Neutrophil (primary cell): ENCODE results near the gene HLA-DOB.
"Not testable (repeated sequence)": the region's sequence is repeated elsewhere in the genome, so short reads cannot be mapped to it uniquely, and the experiment has no call there.

Source experiments
- H3K27ac ChIP-seq: fragments of 200-600 bp; sonication (generic); 2 replicates; pipeline ENCODE4 v1.5.1; 2016; ENCODE audit warnings: mild to moderate bottlenecking, moderate library complexity
- H3K27me3 ChIP-seq: fragments of 200-600 bp; sonication (generic); 2 replicates; pipeline ENCODE4 v1.6.0; 2016; ENCODE audit warnings: mild to moderate bottlenecking
- H3K36me3 ChIP-seq: fragments of 200-600 bp; sonication (generic); 2 replicates; pipeline ENCODE4 v1.5.1; 2017
- H3K4me1 ChIP-seq, 2 experiments: fragments of 200-600 bp in 1 of 2; sonication (generic) in 1 of 2; 1 replicate in 1 of 2; 2 replicates in 1 of 2; pipeline versions ENCODE4 v1.5.1 to v1.6.1; 2013 to 2016; ENCODE audit warnings: low read depth in 1 of 2, low read length in 1 of 2, mild to moderate bottlenecking in 1 of 2, moderate library complexity in 1 of 2; ENCODE audit not compliant: control insufficient read depth in 1 of 2, insufficient read depth in 1 of 2
- H3K4me3 ChIP-seq, 2 experiments: fragments of 200-600 bp in 1 of 2; sonication (generic) in 1 of 2; 1 replicate in 1 of 2; 2 replicates in 1 of 2; pipeline ENCODE4 v1.5.1; 2013 to 2016; ENCODE audit warnings: low read depth in 1 of 2, low read length in 1 of 2, mild to moderate bottlenecking in 1 of 2, moderate library complexity in 1 of 2
- H3K9me3 ChIP-seq: fragments of 200-600 bp; sonication (generic); 2 replicates; pipeline ENCODE4 v1.5.1; 2016
- CTCF ChIP-seq: fragments of 200-600 bp; sonication (generic); IDR thresholded peaks from 2 replicates; pipeline ENCODE4 v1.5.1; 2016; ENCODE audit warnings: antibody characterized with exemption

Gene HLA-DOB

DNA sequence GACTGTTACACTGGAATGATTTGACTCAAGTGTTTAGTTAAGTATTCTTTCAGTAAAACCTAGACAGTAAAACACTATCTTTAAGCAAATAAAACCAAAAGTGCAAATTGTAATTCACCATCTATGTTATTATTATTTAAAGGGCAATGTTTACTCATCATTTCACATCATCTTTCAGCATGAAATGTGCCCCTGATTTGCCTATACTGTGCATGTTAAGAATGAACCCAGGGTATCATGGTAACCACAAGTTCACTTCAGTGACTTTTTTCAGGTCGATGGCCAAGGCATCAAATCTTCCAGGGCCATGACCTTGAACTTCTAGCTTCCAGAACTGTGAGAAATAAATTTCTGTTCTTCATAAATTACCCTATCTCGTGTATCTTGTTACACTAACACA lies 2.1 kb upstream of the HLA-DOB start:
- no peaks in the 10 kb centered on the region for H3K36me3 ChIP-seq
- no peak overlapping the region for H3K27ac ChIP-seq
- H3K4me3 ChIP-seq = no peak overlapping the region
- TF ChIP-seq CTCF = no peak
- H3K4me1 ChIP-seq = peaks cover 0 to 5% of the 10 kb centered on the region in 2 experiments
- no peaks in the 10 kb centered on the region for H3K9me3 ChIP-seq
- H3K27me3 ChIP-seq = no peaks in the 10 kb centered on the region

GRCh38 chr6:32815996-32816395 lies 806 bp downstream of the HLA-DOB start:
- no peak for TF ChIP-seq CTCF
- H3K4me1 ChIP-seq = peaks cover 0 to 5% of the 10 kb centered on the region in 2 experiments
- H3K4me3 ChIP-seq = no peak overlapping the region
- no peaks in the 10 kb centered on the region for H3K36me3 ChIP-seq
- H3K9me3 ChIP-seq = no peaks in the 10 kb centered on the region
- peak overlapping the region; percentile 1 for H3K27ac ChIP-seq
- H3K27me3 ChIP-seq = no peaks in the 10 kb centered on the region

DNA sequence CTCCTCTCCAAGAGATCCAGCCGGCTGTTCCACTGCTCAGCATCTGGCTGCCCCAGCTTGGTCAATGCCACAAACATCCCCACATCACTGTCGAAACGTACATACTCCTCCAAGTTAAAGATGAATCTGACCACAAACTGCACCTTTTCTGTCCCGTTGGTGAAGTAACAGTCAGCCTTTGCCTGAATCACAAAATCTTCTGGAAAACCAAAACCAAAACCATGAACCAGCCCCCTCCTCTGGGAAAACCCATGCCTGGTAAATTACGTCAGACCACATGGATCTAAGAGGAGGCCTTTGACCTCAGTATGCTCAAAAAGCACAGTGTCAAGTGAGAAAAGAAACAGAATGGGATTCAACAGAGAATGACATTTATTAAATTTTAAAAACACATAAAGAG lies 1.7 kb downstream of the HLA-DOB start:
- no peak for TF ChIP-seq CTCF
- Histone ChIP-seq H3K27ac (no peak overlapping the region), H3K4me1 (peaks cover 0 to 5% of the 10 kb centered on the region in 2 experiments), H3K4me3 (no peak overlapping the region), H3K36me3 (no peaks in the 10 kb centered on the region), H3K9me3 (no peaks in the 10 kb centered on the region), H3K27me3 (no peaks in the 10 kb centered on the region)

DNA sequence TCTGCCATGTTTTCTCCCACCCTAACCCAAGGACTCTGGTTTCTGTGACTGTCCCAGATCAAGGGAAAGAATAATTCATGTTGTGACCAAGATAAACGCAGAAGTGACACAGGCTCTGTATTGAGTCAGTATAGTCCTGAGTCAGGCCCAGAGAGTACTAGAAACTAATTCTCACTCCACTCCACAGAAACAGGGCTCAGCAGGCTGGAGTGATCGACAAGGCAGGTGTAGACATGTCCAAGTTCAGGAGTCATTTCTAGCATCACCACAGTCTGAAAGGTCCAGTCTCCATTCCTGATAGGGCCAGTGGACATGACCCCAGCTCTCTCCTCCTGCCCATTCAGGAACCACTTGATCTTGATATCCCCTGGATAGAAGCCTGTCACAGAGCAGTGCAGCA lies 2.7 kb downstream of the HLA-DOB start:
- Histone ChIP-seq H3K27me3 (no peaks in the 10 kb centered on the region), H3K9me3 (no peaks in the 10 kb centered on the region), H3K27ac (no peak overlapping the region), H3K36me3 (no peaks in the 10 kb centered on the region), H3K4me3 (no peak overlapping the region), H3K4me1 (peaks cover 0 to 5% of the 10 kb centered on the region in 2 experiments)
- TF ChIP-seq CTCF = no peak

GRCh38 chr6:32809171-32809570 lies 7.6 kb downstream of the HLA-DOB start:
- Histone ChIP-seq H3K4me3 (no peak overlapping the region), H3K4me1 (no peaks in the 10 kb centered on the region), H3K27ac (no peak overlapping the region), H3K36me3 (no peaks in the 10 kb centered on the region), H3K9me3 (no peaks in the 10 kb centered on the region), H3K27me3 (peaks cover 4% of the 10 kb centered on the region)
- TF ChIP-seq CTCF = no peak

- no peaks in the 10 kb centered on the region for H3K9me3 ChIP-seq
- TF ChIP-seq CTCF = no peak
- H3K4me3 ChIP-seq = no peak overlapping the region
- H3K4me1 ChIP-seq = no peaks in the 10 kb centered on the region
- peaks cover 23% of the 10 kb centered on the region for H3K27me3 ChIP-seq
- no peak overlapping the region for H3K27ac ChIP-seq
- H3K36me3 ChIP-seq = no peaks in the 10 kb centered on the region
Observed at GRCh38 chr6:32807020-32807580, 9.7 kb downstream of the HLA-DOB start.

- not testable (repeated sequence) for H3K9me3 ChIP-seq, H3K36me3 ChIP-seq, H3K27ac ChIP-seq, H3K4me3 ChIP-seq, H3K4me1 ChIP-seq
- H3K27me3 ChIP-seq = peaks cover 30% of the 10 kb centered on the region
Observed at GRCh38 chr6:32805404-32805803, 11.4 kb downstream of the HLA-DOB start.
